GM21723 (cell line): ENCODE measurements around the gene EDEM2.
"Not testable (repeated sequence)": the region's sequence is repeated elsewhere in the genome, so short reads cannot be mapped to it uniquely, and the experiment has no call there.

Experiments used
- ATAC-seq: cut with Tn5 transposase; IDR thresholded peaks from one replicate; pipeline ENCODE4 v1.9.1; 2021; ENCODE audit warnings: mild to moderate bottlenecking, moderate library complexity; ENCODE audit not compliant: unreplicated experiment

EDEM2 gene

DNA sequence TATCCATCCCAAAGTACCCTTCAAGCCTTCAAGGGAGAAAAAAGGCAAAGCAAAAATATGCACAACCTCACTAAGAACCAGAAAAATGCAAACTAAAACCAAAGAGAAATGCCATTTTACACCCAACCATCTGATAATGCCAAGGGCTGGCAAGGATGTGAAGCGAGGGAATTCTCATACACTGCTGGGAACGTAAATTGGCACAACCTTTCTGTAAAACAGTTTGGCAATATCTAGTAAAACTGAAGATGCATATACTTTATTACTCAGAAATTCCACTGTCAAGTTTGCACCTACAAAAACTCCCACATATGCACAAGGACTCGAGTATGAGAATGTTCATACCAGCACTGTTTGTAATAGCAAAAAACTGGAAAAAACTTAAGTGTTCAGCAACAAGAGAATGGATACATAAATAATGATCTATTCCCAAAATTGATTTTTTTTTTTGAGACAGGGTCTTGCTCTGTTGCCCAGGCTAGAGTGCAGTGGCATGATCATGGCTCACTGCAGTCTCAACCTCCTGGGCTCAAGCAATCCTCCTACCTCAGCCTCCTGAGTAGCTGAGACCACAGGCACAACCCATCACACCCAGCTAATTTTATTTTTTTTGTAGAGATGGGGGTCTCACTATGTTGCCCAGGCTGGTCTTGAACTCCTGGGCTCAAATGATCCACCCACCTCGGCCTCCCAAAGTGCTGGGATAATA is 21.7 kb upstream of the EDEM2 start:
- not testable (repeated sequence) for ATAC-seq

DNA sequence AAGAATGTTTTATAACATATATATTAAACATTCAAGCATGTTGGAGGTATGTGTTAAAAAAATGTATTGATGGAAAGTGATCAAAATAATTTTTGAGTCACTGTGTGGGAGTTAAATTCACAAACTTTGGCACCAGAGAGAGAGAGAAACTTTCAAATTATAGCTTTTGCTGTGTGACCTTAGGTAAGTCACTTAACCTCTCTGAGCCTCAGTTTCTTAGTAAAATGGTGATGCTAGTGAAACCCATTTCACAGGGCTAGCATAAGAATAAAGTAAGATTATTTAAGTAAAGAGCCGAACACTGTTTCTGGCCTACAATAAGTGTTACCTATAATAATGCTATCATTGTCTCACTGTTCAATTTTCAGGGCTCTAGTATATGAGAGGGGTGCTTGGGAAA is 20.7 kb upstream of the EDEM2 start:
- no peak for ATAC-seq

GRCh38 chr20:35166242-35166830 is 19.2 kb upstream of the EDEM2 start:
- no peak for ATAC-seq

DNA sequence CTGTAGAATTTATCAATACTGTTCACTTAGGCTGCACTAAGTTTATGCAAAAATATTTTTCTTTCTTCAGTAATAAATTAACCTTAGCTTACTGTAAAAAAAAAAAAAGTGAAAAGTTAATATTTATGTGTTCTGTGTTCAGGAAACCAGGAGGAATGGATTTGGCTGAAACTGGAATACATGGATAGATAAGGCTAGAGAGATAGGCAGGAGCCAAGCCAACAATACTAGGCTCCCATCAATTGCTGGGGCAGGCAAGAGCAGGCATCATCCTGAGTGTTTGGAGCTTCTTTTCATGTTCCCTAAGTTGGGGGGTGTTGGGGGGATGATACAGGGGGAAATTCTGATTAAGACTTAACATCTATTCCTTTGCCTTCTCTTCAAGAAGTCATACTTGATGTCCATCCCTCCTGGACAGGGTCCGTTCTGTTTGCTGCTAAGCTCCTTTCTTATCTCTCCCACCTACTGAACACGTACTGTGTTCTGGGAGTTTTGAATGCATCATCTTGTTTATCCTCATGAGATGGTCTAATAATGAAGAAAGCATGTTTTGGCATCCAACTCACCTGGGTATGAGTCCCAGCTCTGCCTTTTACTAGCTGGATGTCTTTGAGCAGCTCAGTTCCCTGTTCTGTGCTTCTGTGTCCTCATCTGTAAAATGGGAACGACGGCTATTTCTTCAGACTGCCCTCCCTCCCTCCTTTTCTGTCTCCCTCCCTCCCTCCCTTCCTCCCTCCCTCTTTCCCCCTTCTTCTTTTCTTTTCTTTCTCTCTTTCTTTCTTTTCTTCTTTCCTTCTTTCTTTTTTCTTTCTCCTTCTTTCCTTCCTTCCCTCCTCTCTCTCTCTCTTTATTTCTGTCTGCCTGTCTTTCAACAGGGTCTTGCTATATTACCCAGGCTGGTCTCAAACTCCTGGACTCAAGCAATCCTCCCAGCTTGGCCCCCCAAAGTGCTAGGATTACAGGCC is 18.4 kb upstream of the EDEM2 start:
- ATAC-seq: no peak

GRCh38 chr20:35164531-35164930 is 17.4 kb upstream of the EDEM2 start:
- ATAC-seq: not testable (repeated sequence)

GRCh38 chr20:35160341-35160740 is 13.2 kb upstream of the EDEM2 start:
- not testable (repeated sequence) for ATAC-seq

DNA sequence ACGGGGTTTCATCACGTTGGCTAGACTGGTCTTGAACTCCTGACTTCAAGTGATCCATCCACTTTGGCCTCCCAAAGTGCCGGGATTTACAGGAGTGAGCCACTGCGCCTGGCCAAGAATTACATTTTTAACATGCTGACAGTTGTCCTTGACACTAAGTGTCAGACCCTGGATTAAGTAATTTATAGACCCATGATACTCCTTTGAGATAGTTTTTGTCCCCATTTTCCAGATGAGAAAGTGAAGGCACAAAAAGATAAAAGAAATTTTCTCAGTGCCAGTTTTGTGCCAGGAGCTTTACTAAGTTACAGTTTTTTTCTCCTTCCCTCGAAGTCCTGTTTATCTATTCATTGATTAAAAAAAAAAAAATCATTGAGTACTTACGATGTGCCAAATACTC is 9.8 kb upstream of the EDEM2 start:
- ATAC-seq: no peak

- no peak for ATAC-seq
Observed at GRCh38 chr20:35155936-35156335, 8.8 kb upstream of the EDEM2 start.

DNA sequence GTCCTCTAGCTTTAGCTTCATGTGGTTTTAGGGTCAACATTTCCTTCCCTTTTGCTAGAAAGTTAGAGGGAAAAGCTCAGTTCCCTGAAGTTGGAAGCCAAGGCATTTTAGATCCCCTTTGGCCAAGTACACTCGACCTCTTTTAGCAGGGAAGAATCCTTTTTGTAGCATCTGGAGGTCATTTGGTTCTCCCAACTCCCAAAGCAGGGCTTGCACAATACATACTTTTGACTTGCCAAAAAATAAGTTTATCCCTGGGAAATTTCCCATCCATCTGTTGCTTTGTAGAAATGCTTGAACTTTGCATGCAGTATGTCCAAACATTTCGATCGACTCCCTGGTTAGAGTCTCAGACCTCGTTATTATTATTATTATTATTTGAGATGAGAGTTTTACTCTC is 4.6 kb upstream of the EDEM2 start:
- ATAC-seq: no peak

DNA sequence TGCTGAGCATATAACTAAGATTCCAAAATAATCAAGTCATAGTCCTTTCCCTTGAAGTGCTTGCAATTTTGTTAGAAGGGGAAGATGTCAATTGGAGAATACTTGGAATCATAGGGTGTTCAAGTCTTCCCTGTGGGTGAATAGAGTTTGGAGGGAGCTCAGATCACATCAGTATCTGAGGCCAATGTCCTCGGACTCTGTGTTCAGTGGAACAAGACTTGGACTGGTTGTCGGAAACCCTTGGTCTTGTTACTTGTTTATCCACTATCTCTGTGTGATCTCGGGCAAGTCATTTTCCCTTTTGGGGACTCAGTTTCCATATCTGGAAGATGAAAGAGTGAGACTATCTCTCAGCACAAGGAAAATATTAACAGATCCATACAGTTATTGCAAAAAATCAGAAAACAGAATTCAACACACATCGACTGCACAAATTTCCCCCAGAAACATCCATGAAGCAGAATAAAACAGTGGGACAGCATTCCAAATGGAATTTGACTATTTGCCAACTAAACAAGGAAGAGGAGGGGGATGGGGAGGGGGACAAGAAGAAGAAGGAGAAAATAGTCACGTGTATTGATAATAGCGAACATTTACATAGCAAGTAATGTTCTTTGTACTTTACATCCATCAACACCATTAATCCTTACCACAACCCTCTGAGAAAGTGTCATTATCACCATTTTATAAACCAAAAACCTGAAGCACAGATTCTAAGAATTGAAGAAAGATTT is 3.9 kb upstream of the EDEM2 start:
- ATAC-seq: no peak

- ATAC-seq: peak; percentile 25
Observed at GRCh38 chr20:35147575-35148071, 487 bp upstream of the EDEM2 start.

GRCh38 chr20:35146299-35146919 is 727 bp downstream of the EDEM2 start:
- ATAC-seq: peak; percentile 3

DNA sequence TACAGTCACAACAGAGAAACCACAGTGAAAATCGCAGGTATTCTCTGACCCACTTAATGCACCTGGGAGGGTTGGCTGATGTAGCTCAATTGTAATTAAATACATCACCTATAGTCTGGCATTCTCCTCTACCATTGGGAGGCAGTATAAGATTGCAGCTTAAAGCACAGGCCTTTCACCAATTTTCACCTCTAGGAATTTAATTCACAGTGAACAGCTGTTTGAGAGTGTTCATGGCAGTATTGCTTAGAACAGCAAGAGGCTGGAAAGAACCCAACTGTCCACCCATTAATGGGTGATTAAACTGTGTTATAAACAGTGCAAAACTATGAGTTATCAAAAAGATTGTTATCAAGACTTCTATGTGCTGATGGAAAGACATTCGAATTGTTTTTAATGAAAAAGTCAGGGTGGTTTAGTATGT is 2.0 kb downstream of the EDEM2 start:
- no peak for ATAC-seq

- ATAC-seq: no peak
Observed at GRCh38 chr20:35144694-35145093, 2.4 kb downstream of the EDEM2 start.

- ATAC-seq: no peak
Observed at GRCh38 chr20:35135867-35136586, 11.1 kb downstream of the EDEM2 start.

GRCh38 chr20:35134880-35135279 is 12.3 kb downstream of the EDEM2 start:
- ATAC-seq: no peak

DNA sequence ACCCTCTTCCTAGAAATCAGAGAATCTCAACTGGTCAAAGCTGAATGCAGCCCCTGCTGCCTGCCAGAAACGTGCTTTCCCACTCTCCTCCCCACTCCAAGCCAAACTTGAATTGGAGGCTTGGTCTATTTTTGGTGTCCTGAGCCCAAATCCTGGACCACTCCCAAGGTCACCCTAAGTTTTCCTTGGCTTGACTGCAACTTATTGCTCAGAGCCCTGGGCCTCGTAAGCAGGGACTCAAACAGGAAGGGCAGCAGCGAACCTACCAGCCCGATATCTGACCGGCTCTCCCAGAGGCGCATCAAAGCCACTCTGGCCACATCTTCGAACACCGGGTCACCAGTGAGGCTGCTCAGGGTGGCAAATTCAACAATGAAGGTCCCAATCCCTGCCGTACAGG is 12.7 kb downstream of the EDEM2 start:
- no peak for ATAC-seq

DNA sequence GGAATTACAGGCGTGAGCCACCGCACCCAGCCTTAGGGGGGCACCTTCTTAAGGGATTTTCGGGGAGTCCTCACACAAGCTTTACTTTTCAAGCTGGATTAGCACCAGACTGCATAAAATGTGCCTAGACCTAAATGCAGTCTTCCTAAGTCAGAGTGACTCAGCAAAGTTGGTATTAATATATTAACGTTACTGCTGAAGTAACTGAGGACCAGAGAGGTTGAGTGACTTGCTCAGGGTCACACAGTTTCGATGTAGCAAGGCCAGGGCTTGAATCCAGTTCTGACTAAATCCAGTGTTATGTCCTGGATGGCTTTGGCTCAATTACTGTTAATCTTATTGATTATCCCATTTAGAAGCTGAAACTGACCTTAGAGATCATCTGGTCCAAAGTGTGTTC is 13.4 kb downstream of the EDEM2 start:
- ATAC-seq: no peak

DNA sequence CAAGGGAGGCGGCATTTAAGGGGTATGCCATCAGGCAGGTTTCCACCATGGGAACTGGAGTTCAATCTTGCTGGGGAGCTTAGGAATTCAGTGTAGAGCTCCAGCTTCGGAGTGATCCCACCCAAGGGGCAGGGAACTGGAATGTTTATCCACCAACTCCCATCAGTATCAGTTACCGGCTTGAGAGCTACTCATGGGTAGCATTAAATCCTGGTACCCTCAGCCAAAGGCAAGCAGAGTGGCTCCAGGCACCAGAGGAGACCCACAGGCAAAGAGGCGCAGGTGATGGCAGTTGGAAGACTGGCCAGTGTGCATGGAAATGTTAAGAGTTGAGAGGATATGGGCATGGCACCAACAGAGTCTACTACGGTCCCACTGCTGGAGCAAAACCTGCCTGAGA is 14.1 kb downstream of the EDEM2 start:
- no peak for ATAC-seq

GRCh38 chr20:35131934-35132333 is 15.2 kb downstream of the EDEM2 start:
- ATAC-seq: no peak
